HG03439 (cell line): Measurements from ENCODE around the gene SORT1.
"Not testable (repeated sequence)": the region's sequence is repeated elsewhere in the genome, so short reads cannot be mapped to it uniquely, and the experiment has no call there.

Experiments used
- ATAC-seq: cut with Tn5 transposase; IDR thresholded peaks from one replicate; pipeline ENCODE4 v1.9.1; 2021; ENCODE audit warnings: mild to moderate bottlenecking, moderate library complexity; ENCODE audit not compliant: unreplicated experiment

Gene SORT1

GRCh38 chr1:109350182-109350581, 47.5 kb downstream of the SORT1 start:
- ATAC-seq = no peak

- ATAC-seq = no peak
These were observed 50.2 kb downstream of the SORT1 start for GRCh38 chr1:109347511-109347910.

GRCh38 chr1:109341944-109342930, 55.5 kb downstream of the SORT1 start:
- no peak for ATAC-seq

- ATAC-seq = no peak
These were observed 59.1 kb downstream of the SORT1 start for GRCh38 chr1:109338608-109339007.

GRCh38 chr1:109338091-109338490, 59.6 kb downstream of the SORT1 start:
- ATAC-seq = no peak

- ATAC-seq = no peak
These were observed 62.6 kb downstream of the SORT1 start for GRCh38 chr1:109335091-109335490.

GRCh38 chr1:109331113-109331512, 66.6 kb downstream of the SORT1 start:
- no peak for ATAC-seq

GRCh38 chr1:109327285-109327684, 70.4 kb downstream of the SORT1 start:
- ATAC-seq = no peak

- ATAC-seq = no peak
These were observed 74.7 kb downstream of the SORT1 start for GRCh38 chr1:109322974-109323373.

GRCh38 chr1:109319114-109319513, 78.6 kb downstream of the SORT1 start:
- no peak for ATAC-seq

GRCh38 chr1:109316506-109316905, 81.2 kb downstream of the SORT1 start:
- no peak for ATAC-seq

- ATAC-seq = no peak
These were observed 82.4 kb downstream of the SORT1 start for GRCh38 chr1:109315288-109315687.

- ATAC-seq = no peak
These were observed 82.9 kb downstream of the SORT1 start for GRCh38 chr1:109314795-109315194.

GRCh38 chr1:109312978-109313775, 84.5 kb downstream of the SORT1 start:
- no peak for ATAC-seq

- ATAC-seq = no peak
These were observed 85.5 kb downstream of the SORT1 start for GRCh38 chr1:109312246-109312645.

GRCh38 chr1:109309347-109309746, 88.4 kb downstream of the SORT1 start:
- ATAC-seq = no peak

- no peak for ATAC-seq
These were observed 90.3 kb downstream of the SORT1 start for GRCh38 chr1:109307274-109308021.

- ATAC-seq = no peak
These were observed 90.9 kb downstream of the SORT1 start, which contains the start of gene MYBPHL for GRCh38 chr1:109306832-109307273. Gene MYBPHL, minus strand, starts transcription at chr1:109307011. Its CDS starts 20 bp downstream, at chr1:109306991.

- not testable (repeated sequence) for ATAC-seq
These were observed 91.7 kb downstream of the SORT1 start for GRCh38 chr1:109305991-109306390.

- no peak for ATAC-seq
These were observed 93.3 kb downstream of the SORT1 start for GRCh38 chr1:109304226-109304920.
